NCI-H446 (cell line): ENCODE measurements around the gene RYR2.
A peak's percentile ranks its signal among the peaks of the same experiment; 100 is the strongest.

ENCODE experiments used
- DNase-seq, 2 experiments: peaks; one replicate each; lab custom pipeline; 2025; lab: John Stamatoyannopoulos, UW

RYR2 gene

DNA sequence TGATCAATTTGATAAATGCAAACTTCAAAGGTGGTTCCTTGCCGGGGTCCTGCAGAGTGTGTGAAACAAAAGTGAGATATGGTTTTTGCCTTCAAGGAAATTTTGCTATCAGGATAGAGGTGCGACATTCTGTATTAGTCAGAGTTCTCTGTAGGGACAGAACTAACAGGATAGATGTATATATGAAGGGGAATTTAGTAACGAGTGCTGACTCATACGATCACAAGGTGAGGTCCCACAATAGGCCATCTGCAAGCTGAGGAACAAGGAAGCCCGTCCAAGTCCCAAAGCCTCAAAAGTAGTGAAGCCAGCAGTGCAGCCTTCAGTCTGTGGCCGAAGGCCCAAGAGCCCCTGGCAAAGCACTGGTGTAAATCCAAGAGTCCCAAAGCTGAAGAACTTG is 157.0 kb downstream of the RYR2 start:
- no peak for DNase-seq

DNA sequence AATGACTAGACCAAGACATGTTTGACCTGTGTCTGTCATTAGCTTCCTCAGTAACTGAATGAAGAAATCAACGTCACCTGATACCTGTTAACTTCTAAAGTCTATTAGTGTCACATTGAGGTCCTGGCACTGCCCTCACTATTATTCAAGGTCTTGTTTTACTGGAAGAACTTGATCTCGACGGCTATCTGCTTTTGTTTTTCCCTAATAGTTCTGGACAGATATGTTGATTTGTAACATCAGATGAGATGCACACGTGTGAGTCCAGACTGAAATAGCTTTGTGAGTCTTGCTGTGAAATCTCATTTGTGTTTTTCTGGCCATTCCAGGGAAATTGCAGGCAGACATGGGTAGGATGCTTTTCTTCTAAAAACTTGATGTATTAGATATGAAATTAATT is 159.2 kb downstream of the RYR2 start:
- no peak for DNase-seq

DNA sequence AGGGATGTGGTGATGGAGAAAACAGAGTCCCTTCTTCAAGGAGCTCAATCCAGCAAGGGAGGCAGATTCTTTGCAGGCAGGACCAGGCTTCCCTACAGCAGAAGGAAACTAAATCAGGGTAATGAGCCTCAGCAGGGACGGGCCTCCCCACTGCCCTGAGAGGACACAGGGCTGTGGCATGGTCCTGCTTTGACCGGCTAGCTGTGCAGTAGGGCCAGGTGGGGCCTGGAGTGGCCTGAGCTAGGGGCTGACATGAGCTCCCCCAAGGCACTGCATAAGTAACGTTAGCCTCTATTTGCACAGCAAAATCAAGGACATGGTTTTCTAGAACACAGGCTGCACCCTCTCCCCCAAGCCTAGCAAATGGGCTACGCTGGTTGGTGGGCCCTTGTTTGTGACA is 162.9 kb downstream of the RYR2 start:
- DNase-seq, result no peak

DNA sequence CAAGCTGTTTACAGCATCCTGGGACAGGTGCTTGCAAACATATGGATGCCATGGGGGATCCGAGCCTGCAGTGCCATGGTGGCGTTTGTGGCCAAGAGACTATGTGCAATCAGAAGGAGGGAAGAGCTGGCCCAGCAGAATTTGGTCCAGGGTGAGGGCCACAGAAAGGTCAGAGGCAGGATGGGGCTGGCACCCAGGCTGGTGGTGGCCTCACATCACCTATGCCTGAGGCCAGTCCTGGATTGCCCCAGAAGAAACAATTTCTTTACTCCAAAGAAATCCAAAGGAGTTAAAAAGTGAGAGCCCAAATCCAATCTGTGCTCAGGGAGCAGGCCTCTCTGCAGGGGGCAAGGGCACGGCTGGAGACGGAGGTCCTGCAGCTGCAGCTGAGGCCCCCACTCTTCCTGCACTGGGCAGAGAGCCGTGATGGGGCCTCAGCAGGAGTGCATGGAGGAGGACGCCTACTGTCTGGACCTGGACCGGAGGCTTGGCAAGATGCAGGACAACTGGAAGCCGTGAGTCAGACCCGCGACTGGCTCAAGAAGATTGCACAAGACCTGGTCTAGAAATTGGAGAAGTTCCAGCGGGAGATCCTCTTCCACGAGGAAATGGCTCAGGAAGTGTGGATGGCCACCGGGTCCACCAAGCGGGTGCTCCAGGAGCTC is 163.5 kb downstream of the RYR2 start:
- DNase-seq, result no peak

DNA sequence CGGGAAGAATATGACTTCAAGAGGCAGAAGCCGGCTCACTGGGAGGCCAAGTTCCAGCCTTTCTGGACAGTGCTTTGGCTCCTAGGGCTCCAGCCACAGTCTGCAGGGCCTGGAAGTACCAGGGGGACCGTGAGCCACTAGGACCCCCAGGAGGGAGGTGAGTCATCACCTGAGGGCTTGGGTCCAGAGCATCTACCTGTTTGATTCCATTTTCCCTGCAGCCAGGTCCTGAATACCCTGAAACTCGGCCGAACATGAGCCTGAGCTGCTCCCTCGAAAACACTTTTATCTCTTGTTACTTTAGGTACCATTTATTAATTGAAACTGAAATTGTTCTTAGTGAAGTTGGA is 164.1 kb downstream of the RYR2 start:
- no peak for DNase-seq

DNA sequence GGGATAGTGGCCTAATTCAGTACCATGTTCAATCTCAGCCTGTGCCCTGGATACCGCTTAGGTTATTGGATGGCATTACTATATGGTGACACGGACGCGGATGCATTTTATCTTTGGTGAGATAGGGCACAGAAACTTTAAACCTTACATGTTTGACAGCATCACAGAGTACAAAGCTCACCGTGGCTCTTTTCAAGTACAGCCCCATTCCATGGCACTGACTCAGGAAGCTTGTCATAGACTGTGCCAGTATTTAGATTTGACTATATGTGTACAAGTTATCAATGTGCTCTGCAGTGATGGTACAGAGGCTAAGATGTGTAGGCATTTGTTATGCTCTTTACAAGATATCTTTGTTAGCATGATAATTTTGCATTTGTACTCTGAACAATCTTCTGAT is 169.0 kb downstream of the RYR2 start:
- no peak for DNase-seq

DNA sequence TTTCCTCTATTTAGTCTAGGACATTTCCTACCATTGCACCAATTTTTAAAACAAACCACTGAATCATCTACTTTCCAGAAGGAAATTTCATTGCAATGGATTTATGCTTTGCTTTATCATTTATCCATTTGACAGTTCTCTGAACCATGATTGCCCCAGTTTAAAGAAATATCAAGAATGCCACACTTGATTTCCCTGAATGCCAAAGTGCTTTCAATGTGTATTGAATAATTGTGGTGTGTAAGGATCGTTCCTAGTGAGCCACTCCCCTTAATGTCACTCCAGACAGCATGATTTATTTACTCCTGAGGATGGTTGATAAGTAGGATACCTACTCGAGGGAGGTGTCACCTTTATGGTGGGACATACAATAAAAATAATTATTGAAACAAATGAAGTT is 169.6 kb downstream of the RYR2 start:
- no peak for DNase-seq

DNA sequence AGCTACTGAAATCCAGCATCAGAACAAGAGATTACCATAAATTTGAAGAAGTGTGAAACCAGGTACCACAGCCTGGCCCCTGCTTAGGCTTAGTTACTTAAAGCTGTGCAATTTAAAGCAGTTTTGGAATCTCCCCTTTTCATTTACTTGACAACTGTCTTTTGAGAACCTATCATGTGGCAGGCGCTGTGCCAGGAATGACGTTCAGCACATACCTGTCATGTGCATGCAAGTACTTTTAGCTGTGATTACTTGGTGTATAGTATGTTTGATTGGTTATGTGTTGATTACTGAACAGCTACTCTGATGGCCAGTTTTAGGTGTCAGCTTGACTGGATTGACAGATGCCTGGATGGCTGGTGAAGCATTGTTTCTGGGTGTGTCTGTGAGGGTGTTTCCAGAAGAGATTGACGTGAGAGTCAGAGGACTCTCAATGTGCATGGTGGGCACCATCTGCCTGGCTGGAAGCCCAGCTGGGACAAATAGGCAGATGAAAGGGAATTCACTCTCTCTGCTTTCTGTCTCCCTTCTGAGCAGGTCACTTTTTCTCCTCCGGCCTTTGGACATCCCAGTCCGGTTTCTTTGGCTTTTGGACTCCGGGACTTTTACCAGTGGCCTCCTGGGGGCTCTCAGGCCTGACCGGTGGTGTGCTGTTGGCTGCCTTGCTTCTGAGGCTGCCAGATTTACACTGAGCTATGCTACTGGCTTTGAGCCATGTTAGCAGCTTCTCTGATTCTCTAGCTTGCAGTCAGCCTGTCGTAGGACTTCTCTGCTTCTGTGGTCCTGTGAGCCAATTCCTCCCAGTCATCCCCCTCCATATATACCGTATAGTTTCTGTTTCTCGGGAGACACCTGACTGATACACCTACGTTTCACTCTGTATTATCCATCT is 178.0 kb downstream of the RYR2 start:
- peak in 1 of 2 experiments; percentile 36 for DNase-seq

DNA sequence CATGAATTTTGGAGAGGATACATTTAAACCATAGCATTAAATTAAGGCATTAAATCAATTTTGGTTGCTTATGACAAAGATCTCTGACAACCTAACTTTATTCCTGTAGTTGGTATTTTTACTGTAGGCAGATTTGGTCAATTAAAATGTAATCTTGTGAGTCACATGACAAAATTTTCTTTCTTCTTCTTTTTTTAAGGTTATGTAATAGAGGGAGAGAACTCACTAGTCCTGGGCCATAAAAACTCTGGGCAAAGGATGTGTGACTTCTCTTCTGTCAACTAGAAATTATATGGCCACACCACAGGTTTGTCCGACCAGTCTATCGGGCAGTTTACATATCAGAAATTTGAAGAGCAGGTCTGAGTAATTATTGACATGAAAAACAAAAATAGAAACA is 181.4 kb downstream of the RYR2 start:
- no peak for DNase-seq

DNA sequence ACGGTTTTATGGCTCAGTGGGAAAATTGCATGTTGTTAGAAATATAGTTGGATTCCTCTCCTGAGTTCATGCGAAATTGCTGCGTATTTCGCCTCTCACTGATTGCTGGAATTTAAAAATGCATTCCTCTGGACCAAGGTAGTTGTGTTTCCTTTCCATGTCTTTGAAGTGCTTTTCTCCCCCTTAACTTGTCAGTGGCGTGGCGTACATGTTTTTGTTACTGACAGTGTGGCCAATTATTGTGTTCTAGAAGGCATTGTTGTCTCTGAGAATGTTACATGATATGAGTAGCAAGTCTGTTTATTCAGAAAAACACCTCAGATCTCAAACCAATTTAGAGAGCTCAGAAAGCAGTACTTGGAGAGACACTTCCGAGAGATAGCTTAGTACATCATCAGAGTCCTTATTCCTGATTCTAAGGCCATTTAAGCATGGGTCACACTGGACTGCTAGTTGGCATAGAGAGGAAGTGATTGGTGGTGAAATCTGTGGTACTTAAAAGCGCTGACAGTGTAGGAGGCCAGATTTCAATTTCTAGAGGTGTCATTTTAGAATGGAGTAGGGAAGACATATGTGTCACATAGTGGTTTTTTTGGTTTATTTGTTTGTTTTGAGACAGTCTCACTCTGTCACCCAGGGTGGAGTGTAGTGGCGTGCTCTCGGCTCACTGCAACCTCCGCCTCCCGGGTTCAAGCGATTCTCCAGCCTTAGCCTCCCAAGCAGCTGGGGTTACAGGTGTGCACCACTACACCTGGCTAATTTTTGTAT is 184.4 kb downstream of the RYR2 start:
- no peak for DNase-seq

DNA sequence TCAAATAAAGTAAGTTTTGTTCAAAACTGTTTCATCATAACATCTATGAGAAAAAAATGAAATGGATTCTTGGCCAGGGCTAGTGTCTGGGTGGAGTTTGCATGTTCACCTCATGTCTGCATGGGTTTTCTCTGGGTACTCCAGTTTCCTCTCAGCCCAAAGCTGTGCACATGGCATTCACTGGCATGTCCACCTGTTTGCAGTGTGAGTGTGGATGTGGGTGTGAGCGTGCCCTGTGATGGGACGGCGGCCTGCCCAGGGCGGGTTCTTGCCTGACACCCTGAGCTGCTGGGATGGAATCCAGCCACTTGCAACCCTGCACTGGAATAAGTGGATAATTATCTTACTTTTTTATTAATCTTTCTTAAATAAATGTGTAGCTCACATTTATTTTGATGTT is 185.5 kb downstream of the RYR2 start:
- DNase-seq, result no peak

DNA sequence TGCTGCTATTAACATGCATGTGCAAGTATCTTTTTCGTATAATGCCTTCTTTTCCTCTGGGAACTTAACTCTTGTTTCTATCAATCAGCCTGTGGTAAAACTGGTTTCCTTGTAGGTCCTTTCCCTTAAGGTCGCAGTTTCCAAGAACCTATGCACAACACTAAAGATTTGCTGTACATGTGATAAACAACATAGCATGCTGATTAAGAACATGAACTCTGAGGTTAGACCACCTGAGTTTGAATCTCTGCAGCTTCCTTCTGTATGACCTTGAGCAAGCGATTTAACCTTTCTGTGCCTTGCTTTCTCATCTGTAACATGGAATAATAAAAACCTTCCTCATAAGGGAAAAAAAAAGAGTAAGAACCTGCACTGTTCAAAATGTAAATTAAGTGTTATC is 186.4 kb downstream of the RYR2 start:
- no peak for DNase-seq

DNA sequence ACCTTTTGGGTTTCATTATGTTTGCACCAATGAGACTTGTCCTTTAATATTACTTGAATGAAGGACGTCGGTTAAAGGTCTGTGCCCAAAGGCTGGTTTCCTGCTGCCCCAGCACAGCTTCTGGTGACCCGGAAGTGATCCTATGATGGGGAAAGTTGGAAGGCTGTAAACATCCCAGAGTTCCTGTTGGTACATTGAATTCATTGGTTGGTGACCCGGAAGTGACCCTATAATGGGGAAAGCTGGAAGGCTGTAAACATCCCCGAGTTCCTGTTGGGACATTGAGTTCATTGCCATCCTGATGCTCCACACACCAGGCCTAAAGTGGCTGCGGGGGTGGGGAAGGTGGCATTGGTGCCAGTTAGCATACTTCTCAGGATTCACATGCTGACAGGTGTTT is 187.3 kb downstream of the RYR2 start:
- no peak for DNase-seq

DNA sequence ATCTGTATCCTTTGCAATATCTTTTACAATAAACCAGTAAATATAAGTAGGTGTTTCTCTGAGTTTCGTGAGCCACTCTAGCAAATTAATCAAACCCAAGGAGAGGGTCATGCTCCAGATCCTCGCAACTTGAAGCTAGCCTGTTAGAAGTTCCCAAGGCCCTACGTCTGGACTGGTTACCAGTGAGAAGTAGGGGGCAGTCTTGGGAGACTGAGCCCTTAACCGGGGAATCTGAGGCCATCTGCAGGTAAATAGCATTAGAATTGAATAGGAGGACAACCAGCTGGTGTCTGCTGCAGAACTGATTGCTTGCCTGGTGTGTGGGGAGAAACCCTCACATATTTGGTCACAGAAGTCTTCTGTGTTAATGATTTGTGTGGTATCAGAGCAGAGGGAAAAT is 190.5 kb downstream of the RYR2 start:
- DNase-seq, result no peak

DNA sequence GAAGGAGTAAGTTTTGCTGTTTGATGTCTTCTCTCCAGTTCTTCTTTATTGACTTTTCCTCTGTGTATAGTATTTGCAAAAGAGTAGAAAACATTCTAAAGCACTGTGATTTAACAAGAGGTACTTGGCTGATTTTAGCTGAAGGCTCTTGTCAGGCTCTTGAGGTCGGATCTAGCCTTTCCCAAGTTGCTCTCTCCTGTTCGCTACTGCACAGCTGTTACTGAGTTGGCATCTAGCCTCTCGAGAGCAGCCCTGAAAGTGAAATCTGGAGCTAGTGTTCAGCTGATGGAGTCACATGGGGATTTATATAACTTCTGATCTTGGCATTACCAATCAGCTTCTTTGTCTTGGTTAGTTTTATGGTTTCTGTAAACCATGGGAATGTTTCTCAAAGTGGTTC is 193.1 kb downstream of the RYR2 start:
- DNase-seq, result no peak

DNA sequence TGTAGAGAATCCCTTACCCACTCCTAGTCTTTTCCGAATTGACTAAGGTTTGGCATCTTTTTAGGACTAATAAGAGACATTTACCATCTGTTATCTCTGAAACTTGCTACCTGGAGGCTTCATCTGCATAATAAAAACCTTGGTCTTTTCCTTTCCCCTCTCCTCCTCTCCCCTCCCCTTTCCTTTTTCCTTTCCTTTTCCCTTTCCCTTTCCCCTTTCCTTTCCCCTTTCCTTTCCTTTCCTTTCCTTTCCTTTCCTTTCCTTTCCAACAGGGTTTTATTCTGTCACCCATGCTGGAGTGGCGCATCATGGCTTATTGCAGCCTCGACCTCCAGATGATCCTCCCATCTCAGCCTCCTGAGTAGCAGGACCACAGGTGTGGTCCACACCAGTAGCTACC is 195.7 kb downstream of the RYR2 start:
- DNase-seq, result no peak

DNA sequence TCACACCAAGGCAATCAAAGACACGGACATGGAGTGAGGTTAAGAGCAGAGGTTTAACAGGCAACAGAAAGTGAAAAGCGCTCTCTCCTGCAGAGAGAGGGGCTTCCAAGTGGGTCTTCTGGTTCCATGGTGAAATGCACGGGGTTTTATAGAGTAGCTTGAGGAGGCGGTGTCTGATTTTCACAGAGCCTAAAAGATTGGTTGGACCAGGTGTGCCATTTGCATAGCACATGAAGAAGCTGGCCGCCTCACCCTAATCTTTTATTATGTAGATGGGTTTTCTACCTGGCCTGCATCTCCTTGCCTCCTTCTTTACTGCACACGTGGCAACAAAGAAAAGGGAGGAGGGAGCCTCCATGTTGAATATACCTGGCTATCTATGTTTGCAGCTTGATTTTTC is 197.3 kb downstream of the RYR2 start:
- no peak for DNase-seq

DNA sequence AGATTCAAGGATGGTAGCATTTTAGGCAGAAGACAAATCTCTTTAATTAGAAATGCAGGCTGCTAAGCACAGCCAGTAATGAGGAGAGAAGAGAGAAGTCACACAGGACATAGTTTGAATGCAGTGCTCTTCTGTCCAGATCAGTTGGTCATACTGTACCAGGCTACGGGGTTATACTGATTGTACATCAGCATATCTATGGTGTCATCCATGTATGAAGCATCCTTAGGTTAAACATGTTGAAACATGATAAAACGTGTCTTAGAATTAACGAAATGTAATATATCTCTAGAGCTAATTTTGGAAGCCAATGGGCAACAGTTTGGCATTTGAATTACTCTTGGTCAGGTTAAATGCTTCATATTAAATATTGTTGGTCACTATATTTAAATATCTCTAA is 199.1 kb downstream of the RYR2 start:
- no peak for DNase-seq

DNA sequence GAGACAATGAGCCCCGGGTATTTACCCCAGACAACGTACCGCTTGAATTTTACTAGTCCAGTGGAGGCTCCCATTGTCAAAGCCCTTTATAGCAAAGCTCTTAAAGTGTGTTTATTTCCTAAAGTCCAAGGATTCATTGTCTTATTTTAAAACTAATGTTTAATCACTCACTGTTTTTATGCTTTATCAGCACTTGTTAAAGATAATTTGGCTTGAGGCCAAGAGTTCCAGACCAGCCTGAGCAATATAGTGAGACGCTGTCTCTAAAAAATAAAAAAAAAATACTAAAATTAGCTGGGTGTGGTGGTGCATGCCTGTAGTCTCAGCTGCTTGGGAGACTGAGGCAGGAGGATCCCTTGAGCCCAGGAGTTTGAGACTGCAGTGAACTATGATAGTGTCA is 202.8 kb downstream of the RYR2 start:
- no peak for DNase-seq

DNA sequence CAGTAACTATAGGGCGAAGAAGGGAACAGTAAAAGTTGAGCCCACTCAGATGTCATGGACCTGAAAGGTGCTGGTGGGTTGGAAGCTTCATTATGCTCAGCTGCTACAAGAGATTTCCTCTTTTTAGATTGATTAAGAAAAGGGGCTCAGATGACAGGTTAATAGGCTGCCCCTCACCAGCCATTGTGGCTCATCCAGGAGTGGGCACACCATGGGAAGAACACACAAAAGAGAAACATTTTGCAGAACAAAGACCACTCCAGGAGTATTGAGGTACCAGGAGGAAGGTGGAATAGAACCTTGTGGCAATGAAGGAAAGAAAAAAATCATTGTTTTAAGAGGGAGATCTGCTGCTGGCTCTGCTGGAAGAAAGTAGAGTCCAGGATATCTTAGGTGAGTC is 205.5 kb downstream of the RYR2 start:
- no peak for DNase-seq

DNA sequence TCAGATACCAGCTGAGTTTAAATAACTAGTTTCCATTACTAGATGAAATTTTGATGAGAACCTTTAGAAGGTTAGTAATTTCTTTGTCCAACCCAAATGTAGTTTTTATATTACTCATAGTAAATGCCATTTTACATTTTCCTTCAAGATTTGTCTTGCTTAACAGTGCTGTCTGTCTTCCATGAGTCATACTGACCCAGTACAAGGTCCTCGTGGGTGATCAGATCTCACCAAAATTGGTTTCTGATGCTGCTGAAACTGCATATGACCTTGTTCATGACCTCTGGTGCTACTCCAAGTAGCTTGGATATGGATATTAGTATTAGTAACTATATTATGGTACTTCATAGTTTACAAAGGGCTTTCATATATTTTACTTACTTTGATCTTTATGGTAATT is 207.1 kb downstream of the RYR2 start:
- no peak for DNase-seq

DNA sequence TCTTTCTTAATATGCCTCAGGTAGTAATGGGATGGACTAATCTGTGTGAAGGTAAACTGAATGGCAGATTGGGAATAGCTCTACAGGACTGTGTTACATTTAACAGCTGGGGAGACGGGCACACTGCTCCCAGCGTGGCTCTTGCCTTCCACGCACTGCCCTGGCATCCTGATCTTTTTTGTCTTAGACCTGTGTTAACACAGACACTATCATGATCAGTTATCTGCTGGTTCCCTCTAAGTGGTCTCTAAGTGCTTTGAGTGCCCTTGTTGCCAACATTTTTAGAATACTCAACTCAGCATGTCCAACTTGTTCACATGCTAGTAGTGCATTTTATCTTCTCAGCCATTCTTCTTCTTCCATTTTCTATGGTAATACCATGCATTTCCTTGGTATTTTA is 208.1 kb downstream of the RYR2 start:
- DNase-seq, result no peak

DNA sequence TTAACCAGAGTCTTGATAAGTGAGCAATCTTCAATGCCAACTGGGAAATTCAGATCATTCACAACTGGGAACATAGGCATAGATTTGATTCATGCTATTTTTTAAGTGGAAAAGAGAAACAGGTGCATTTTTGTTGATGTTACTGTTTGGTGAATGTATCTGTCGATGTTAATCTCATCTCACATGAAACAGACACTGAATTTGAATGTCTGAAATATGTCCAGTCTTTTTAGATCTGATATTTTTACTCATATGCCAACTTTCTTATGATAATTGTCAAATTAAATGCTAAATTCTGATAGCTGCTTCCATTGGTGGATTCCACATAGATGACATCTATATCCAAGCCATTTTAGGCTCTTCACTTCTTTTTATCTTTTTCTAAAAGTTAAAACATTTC is 213.1 kb downstream of the RYR2 start:
- no peak for DNase-seq
